NCI-H526 (cell line): ENCODE measurements around the gene CIITA.
"Not testable (repeated sequence)": the region's sequence is repeated elsewhere in the genome, so short reads cannot be mapped to it uniquely, and the experiment has no call there.

Experiments used
- DNase-seq, 2 experiments: peaks; one replicate each; lab custom pipeline; 2025; lab: John Stamatoyannopoulos, UW

The CIITA gene

DNA sequence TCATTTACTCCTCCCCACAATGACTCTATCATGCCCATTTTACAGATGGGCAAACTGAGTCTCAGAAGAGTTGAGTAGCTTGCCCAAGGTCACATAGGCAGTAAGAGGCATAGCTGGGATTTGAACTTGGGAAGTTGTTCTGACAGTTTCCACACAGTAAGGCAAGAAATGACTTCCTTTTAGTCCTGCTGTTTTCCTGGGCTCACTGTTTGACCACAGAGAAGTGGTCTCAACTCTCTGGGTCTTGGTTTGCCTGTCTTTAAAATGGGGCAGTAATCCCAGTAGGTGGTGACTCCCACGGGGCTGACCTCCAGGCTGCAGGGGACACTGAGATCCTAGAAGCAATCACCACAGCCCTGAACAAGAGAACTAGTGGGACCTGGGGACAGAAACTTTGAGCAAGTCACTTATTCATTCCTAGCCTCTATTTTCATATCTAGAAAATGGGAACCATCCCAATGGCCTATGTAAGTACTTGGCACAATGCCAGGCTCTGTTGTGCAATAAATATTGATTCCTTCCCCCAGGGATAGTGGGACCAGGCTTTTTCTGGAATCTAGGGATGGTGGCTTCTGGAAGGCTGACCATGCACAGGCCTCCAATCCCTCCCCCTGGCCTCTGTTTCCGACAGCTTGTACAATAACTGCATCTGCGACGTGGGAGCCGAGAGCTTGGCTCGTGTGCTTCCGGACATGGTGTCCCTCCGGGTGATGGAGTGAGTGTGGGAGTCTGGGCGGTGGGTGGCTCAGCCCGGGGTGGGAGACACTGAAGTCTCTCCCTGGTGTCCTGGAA lies 44.7 kb downstream of the CIITA start:
- DNase-seq: no peak

DNA sequence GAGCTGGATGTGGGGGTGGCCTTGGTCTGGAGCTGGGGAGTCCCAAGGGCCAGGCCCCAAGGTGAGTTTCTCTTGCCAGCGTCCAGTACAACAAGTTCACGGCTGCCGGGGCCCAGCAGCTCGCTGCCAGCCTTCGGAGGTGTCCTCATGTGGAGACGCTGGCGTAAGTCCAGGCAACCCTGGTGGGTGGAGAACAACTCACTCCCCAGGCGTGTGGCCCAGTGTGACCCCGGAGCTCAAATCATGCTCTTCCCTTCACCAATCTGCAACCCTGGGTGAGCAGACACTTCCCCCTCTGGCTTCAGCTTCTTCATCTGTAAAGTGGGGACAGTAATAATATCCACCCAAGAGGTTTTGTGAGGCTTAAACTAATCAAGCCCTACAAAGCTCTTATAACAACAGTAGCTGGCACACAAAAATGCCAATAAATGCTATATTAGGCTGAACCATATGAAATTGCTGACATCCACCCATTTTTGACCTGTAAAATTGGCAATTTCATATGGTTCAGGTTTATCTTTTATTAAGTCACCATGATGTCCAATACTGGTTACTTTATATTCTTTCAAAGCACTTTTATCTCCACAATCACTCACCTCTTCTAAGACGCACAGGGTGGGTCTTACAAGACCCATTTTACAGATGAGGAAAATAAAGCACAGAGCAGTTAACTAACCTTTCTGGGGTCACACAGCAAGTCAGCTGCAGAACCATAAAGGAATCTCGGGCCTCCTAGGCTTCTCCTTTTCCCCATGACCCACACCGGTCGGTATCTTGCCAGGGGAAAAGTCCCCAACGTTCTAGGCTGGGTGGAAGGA lies 45.5 kb downstream of the CIITA start:
- no peak for DNase-seq

DNA sequence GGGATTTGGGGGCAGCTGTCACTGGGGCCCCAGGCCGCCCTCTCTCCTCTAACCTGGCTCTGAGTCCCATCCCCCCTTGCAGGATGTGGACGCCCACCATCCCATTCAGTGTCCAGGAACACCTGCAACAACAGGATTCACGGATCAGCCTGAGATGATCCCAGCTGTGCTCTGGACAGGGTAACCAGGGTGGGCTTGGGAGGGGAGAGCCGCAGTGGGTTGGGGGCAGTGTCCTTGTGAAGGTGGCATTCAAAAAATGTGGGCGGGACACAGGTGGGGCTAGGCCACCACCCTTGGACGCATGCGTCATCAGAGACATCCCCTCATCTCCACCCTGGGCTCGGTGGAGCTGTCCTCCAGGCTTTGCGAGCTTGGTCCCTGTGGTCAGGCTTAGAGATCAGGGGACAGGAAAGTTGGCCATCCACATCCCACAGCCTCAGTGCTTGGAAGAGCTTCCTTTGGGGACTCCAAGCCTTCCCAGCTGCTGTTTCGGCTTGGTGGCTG lies 46.2 kb downstream of the CIITA start:
- DNase-seq: no peak

DNA sequence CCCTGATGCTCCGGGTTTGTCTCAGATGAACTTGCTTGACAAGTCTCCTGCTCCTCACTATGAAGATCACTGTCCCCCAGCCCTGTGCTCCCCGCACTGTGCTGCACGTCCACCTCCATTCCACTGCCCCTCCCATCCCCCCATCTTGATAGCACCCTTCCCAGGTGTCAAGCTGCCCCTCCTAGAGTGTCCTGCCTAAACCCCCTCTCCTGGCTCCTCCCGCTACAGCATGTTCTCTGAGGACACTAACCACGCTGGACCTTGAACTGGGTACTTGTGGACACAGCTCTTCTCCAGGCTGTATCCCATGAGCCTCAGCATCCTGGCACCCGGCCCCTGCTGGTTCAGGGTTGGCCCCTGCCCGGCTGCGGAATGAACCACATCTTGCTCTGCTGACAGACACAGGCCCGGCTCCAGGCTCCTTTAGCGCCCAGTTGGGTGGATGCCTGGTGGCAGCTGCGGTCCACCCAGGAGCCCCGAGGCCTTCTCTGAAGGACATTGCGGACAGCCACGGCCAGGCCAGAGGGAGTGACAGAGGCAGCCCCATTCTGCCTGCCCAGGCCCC lies 46.7 kb downstream of the CIITA start:
- no peak for DNase-seq

DNA sequence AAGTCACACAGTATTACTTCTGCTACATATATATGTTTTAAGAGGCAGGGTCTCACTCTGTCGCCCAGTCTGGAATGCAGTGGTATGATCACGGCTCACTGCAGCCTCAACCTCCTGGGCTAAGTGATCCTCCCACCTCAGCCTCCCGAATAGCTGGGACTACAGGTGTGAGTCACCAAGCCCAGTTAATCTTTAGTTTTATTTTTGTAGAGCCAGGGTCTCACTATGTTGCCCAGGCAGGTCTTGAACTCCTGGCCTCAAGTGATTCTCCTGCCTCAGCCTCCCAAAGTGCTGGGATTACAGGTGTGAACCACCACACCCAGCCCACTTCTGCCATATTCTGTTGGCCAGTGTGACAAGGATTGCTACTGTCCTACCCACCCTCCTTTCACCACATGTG lies 48.3 kb downstream of the CIITA start:
- DNase-seq: not testable (repeated sequence)

DNA sequence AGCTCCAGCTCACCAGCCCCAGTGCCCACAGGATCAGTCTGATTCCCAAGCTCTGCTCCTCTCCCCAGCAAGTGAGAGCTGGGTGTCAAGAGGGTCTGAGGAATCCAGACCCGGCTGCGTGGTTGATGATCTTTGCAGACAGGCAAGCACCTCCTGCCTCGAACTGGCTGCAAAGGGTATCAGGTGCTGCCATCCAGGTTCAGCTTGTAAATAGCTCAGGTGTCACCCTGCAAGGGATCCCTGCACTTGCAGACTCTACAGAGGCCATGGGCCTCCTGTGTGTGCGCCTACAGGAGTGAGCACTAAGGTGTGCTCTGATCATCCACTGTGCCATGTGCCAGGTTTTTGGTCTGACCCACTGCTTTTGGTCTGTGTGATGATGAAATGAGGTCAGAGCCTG lies 49.1 kb downstream of the CIITA start:
- DNase-seq: no peak

DNA sequence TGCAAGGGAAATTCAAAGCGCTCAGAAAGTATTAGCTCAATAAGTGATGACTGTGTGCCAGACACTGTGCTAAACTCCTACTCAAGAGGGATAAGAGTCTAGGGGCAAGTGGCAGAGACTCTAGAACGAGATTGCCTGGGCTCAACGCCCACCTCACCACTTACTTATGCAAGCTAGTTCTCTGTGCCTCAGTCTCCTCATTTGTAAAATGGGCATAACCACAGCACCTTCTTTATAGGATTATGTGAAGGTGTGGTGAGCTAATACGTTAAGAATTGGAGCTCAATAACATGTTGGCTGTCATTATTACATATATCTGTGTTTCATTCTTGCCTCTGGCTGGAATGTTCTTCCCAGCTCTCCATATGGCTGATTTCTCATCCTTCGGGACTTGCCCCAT lies 49.9 kb downstream of the CIITA start:
- DNase-seq: no peak

DNA sequence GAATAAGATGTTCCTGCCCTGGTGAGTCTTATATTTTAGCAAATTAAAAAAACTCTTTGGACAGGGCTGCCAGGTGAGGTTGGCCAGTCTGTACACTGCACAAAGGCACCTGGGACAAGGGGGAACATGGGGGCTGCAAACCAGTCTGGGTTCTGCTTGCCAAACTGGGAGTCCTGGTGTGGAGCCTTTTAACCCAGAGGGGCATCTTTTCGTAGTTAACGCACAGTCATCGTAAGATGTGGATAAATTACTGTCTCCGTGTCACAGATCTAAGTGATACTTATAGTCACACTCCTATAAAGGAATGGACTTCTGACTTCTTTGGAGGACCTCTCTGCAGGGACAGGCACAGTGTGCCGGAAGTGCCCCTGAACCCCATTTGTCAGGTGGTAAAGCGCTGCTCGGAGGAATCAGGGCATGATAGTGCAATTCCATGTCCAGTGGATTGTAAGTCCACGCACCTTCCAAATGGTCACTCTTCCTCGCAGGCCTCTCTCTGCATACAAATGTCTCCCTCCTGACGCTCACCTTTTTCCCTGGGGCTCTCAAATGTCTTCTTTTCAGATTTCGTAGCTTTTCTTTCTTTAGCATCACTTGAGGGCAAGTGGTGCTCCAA lies 50.6 kb downstream of the CIITA start:
- no peak for DNase-seq

DNA sequence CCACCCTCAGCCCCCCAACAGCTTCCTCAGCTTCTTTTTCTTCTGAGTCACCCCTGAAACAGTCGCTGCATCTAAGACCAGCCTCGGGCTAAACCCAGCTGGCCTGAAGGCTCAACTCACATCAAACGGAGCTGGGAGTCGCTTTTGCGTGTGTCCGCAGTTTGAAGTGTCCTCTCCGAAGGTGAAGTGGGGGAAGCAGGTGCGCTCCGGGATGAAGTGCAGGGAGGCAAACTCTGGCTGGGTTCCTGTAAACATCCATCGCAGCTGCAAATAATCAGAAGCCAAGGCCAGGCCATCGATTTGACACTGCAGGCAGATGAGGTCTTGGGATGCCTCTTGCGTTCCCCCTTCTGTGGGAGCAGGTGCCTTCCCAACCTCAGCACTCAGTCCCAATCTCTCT lies 52.1 kb downstream of the CIITA start:
- not testable (repeated sequence) for DNase-seq

DNA sequence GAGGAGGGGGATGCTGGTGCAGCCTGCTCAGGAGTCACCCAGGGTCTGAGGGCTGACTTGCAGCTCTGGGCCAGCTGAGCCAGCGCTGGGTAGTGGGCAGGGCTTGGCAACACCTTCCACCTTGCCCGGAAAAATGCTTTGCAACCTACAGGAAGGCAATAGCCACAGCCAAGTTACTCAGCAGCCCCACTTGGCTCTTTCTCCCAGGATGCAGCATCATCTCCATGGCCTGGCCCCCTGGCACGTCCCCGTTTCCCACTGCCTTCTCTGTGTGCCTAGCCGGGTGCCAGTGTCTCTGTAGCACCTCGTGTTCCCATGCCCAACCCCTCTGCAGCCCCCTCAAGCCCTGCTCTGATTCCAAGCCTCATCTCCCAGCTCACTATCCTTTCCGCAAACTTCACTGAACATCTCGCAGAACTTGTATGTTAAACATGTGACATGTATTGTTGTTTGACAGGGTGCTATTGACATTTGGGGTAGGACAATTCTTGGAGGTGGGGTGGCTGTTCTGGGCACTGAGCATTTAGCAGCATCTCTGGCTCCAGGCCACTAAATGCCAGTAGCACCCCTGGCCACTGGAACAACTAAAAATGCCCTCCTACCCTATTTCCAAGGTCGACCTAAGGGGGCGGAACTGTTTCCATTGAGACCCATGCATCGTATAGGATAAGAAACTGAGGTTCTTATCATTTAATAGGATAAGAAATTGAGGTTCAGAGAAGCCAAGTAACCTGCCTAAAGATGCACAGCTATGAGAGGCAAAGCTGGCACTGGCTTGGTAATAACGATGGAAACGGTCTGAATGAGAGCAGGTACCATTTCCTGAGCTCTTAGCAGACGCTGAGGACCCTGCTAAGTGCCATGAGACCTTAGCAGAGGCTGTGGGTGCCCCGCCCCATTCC lies 53.1 kb downstream of the CIITA start:
- DNase-seq: no peak

DNA sequence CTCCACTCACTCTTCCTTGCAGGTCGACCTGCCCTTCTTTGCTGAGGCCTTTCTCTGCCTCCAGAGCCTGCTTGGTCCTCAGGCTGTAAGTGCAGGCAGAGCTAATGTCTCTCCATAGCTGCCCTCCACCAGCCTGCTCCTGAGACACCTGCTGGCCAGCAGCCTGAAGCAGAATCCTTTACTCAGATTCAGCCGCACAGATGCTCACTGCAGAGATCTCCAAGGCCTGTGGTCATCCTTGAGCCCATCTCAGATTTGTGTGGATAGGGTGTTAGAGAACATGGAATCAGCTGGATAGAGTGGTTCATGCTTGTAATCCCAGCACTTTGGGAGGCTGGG lies 53.7 kb downstream of the CIITA start:
- no peak for DNase-seq

DNA sequence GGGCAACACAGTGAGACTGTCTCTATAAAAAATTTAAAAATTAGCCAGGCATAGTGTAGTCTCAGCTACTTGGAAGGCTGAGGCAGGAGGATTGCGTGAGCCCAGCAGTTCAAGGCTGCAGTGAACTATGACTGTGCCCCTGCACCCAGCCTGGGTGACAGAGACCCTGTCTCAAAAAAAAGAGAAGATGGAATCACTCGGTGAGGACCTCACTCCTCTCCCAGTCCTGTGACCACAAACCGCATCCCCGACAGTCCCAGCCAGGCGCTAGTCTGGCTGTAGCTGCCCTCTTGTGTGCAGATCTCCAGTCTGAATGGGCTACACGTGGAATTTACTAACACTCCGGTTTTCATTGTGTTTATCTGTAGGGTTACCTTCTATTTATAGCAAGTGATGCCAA lies 54.1 kb downstream of the CIITA start:
- DNase-seq: no peak

DNA sequence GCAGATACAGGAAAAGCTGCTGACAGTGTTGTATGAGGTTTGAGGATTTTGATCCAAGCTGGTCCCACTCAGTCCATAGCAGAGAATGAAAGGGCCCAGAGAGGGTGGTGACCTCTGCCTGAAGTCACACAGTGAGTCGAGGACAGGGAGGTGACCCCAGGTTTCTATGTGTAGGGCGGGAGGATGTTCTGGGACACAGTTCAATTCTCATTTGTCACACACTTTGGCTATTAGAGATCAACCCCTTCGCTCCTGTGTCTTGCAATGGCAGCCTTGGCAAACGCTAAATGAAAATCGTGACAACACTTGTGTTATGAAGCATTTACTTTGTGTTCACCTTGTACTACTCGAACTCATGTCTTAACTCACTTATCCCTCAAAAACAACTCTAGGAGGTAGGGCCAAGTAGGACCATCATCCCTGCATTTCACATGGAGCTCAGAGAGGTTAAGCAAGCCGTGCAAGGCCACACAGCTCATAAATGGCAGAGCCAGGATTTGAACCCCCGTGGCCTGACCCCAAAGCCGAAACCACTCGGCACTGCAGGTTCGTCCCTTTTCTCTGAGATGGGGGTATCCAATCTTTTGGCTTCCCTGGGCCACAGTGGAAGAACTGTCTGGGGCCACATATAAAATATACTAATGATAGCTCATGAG lies 55.1 kb downstream of the CIITA start:
- no peak for DNase-seq

DNA sequence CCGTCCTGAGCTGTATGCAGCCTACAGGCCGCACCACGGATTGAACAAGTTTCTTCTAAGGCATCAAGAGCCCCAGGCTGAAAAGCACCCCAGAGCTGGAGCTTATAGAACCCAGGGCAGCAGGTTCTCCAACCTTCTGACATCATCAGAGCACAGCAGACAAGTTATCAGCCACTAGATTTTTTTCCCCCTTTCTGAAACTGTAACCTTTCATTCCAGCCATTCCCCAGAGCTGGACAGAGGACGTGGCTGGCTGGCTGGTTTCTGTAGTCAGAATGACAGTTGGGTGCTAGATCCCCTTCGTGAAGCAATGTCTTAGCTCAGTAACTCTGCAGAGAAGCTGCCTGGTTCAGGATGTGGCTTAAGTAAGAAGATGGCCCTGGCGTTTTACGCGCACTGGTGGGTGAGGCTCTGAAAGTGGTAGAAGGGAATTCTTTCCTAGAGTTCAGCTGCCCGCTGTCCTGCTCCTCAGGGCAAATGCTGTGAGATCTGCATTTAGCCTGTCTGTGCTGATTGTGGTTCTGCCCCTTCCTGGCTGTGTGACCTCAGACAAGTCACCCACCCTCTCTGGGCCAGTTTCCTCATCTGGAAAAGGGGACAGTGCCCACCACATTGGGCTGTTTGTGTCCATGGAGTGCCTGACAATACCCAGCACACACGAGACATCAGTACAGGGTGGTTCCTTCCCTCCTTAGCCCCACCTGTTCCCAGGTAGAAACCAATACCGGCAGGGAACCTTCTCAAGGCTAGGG lies 56.1 kb downstream of the CIITA start:
- no peak for DNase-seq

DNA sequence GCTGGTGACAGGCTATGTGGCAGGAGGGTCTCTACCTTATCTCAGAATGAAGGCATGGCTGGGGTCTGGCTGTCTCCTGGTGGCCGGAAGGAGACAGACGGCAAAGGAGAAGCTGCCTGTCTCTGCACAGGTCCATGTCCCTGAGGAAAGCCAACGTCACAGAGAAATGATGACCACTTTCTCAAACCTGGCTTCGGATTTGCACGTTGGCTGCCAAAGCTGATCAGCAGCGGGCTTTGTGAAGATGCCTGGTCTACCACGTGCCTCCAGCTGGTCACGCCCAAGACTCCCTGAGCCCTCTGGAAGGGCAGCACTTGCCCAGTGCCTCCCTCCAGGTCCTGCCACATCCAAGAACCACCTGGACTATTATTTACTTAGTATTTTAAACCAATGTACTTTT lies 56.9 kb downstream of the CIITA start:
- DNase-seq: no peak

DNA sequence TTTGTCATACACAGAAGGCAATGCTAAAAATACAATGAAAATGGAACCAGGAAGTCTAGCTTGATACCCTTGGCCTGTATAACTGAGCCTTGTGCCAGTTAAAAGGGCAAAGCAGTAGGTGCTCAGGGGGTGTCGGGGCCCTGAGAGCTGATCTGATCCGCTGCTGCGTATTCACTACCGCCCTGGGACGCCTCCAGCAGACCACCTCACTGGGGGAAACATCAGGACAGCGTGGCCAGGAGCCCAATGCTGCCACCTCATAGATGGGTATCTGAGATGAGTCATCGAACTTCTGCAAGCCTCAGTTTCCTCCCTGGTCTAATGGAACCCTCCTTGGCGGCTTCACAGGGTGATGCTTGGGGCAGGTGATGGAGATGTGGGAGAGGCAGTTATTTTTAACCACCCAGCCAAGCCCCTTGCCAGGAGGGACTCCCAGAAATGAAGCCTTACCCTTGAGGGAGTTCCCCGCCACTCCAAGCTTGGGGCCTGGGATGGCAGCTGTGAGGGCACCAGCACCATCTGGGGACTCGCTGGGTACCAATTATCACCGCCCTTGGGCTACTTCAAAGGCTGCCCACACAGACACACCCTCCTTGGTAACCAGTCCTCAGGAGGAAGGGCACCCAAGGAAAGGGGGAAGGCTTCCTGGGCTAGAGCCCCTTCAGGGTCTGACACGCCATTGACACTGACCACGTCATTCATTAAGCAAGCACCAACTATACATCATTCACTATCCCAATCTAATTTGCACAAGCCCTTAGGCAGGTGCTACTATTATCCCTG lies 57.5 kb downstream of the CIITA start:
- DNase-seq: no peak

DNA sequence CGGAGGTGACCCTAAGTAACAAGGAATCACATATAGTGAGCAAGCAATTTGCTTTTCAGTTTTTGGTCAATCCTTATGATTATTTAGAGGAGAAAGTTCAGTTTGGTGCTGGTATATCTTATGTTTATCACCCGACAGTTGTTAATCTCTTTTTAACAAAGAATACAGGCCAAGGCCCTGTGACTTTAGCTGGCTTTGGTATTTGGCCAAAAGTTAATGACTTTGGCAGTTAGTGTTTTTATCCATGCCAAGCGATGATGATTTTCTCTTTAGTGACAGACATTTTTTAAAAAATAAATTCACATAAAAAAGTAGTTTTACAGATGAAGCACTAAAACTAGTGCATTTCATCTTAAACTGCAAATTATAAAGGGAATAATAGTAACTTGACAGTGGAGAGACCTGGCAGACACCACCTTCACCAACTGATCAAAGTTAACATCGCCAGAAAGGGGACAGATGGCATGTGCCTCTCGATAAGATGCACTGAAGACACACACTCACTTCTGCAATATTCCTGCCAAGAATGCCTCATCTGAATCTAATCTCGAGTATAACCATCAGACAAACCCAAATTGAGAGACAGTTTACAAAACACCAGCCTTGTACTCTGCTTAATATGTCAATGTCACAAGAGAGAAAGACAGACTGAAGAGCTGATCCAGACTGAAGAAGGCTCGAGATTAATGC lies 58.4 kb downstream of the CIITA start:
- no peak for DNase-seq

DNA sequence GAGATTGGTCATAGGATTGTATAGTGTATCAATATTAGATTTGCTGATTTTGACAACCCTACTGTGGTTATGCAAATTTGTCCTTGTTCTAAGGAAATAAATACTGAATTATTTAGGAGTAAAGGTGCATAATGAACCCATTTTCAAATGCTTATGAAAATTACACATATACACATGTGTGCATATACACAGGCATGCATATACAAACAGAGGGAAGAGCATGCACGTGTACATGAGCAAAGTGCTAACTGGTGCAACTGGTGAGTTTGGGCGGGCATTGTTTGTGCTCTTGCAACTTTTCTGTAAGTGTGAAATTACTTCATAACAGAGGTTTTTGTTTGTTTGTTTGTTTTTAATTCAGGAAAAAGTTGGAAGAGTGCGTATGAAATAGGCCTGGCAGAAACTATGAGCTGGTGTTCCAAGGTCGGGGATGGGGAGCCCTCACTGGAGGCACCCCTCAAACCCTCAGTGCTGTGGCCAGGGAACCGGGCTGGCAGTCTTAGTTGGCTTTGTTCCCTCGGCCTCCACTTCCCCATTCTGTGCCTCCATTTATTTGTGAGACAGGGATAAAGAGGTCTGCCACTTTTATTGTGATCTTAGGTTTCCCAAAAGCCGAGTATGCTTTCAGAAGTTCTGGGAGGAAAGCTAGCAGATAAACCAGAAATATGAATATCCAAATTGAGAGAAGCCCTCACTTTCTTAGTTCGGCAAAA lies 59.4 kb downstream of the CIITA start:
- DNase-seq: no peak
